ENCODE measurements around the gene ANGPTL1.

DNA sequence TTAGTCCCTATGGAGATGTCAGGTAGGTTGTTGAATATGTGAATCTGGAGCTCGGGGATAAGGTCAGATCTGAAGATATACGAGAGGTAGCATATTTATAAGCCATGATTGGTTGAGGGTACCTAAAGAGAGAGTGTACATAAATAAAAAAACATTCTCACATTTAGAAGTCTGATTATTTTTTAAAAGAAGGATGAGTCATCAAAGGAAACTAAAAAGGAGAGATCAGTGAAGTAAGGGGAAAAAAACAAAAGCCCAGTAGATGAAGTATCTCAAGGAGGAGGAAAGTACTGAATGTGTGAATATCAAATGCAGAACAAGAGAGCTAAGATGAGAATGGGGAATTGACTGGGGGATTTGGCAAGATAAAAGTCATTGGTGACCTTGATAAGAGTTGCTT is 15.7 kb upstream of the ANGPTL1 start:
- TF ChIP-seq, protein P1, sequence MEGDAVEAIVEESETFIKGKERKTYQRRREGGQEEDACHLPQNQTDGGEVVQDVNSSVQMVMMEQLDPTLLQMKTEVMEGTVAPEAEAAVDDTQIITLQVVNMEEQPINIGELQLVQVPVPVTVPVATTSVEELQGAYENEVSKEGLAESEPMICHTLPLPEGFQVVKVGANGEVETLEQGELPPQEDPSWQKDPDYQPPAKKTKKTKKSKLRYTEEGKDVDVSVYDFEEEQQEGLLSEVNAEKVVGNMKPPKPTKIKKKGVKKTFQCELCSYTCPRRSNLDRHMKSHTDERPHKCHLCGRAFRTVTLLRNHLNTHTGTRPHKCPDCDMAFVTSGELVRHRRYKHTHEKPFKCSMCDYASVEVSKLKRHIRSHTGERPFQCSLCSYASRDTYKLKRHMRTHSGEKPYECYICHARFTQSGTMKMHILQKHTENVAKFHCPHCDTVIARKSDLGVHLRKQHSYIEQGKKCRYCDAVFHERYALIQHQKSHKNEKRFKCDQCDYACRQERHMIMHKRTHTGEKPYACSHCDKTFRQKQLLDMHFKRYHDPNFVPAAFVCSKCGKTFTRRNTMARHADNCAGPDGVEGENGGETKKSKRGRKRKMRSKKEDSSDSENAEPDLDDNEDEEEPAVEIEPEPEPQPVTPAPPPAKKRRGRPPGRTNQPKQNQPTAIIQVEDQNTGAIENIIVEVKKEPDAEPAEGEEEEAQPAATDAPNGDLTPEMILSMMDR (IDR thresholded peaks at IDR 0.05; ENCODE audit: low read length), result no peak
- TF ChIP-seq EZH2 (IDR thresholded peaks at IDR 0.05; ENCODE audit: borderline replicate concordance, low read length), result no peak
